ENCODE data around the gene NT5C2. TPM values are rescaled to one million over a fixed set of nuclear protein-coding genes. Genes with fewer than 3 reads are reported as not detected.

The NT5C2 gene
- total and polyA plus RNA-seq, 10 donors, result 21.7 to 115 (median 89.6) TPM

GRCh38 chr10:103078309-103078615 lies 114.8 kb downstream of the NT5C2 start:
- Histone ChIP-seq H3K4me3 (no peak overlapping the region), H3K27me3 (replicated peaks in 1 of 7) (no peaks in the 10 kb centered on the region), H3K27ac (no peak overlapping the region), H3K9me3 (no peaks in the 10 kb centered on the region), H3K36me3 (peaks cover 0 to 64% (median 31%) of the 10 kb centered on the region in 6 donors), H3K4me1 (no peaks in the 10 kb centered on the region)
- DNase-seq, result no peak
- TF ChIP-seq CTCF (IDR thresholded peaks at IDR 0.05 in 8 of 11, conservative IDR thresholded peaks at IDR 0.05 in 3 of 11), result no peak
- no peak for TF ChIP-seq POLR2A (IDR thresholded peaks at IDR 0.05)
- peak in 1 of 3 donors; percentile 8 for TF ChIP-seq POLR2AphosphoS5 (IDR thresholded peaks at IDR 0.05)
- intact Hi-C loops (cut with DNase I; ENCODE audit: low total_unique reads), result no loop called here
- WGBS, 5 donors, result 84 to 96% (median 94%) methylated on average over 3 of the region's 3 CpGs

GRCh38 chr10:103077491-103078308 lies 115.4 kb downstream of the NT5C2 start:
- no peak overlapping the region for H3K4me3 ChIP-seq
- no peak for DNase-seq
- H3K27ac ChIP-seq, result no peak overlapping the region
- no peaks in the 10 kb centered on the region for H3K4me1 ChIP-seq
- no peaks in the 10 kb centered on the region for H3K9me3 ChIP-seq
- intact Hi-C loops (cut with DNase I; ENCODE audit: low total_unique reads), result no loop called here
- TF ChIP-seq POLR2A (IDR thresholded peaks at IDR 0.05) (no peak), CTCF (IDR thresholded peaks at IDR 0.05 in 8 of 11, conservative IDR thresholded peaks at IDR 0.05 in 3 of 11) (no peak), POLR2AphosphoS5 (IDR thresholded peaks at IDR 0.05) (no peak)
- H3K27me3 ChIP-seq (replicated peaks in 1 of 7), result no peaks in the 10 kb centered on the region
- WGBS, 5 donors, result 88 to 93% (median 91%) methylated on average over 16 of the region's 16 CpGs
- H3K36me3 ChIP-seq, result peaks cover 0 to 62% (median 30%) of the 10 kb centered on the region in 6 donors

GRCh38 chr10:103077020-103077419 lies 116.1 kb downstream of the NT5C2 start:
- 91 to 96% (median 95%) methylated on average over 21 of the region's 21 CpGs for WGBS, 5 donors

More at GRCh38 chr10:103077020-103077419, 116.1 kb downstream of the NT5C2 start:
- intact Hi-C loops (cut with DNase I; ENCODE audit: low total_unique reads), result no loop called here
- Histone ChIP-seq H3K36me3 (peaks cover 0 to 62% (median 30%) of the 10 kb centered on the region in 6 donors), H3K9me3 (no peaks in the 10 kb centered on the region), H3K4me1 (no peaks in the 10 kb centered on the region), H3K27ac (no peak overlapping the region), H3K4me3 (no peak overlapping the region), H3K27me3 (replicated peaks in 1 of 7) (no peaks in the 10 kb centered on the region)
- DNase-seq, result no peak
- TF ChIP-seq POLR2A (IDR thresholded peaks at IDR 0.05) (no peak), POLR2AphosphoS5 (IDR thresholded peaks at IDR 0.05) (peak in 1 of 3 donors; percentile 29), CTCF (IDR thresholded peaks at IDR 0.05 in 8 of 11, conservative IDR thresholded peaks at IDR 0.05 in 3 of 11) (no peak)
